ENCODE data around the gene PLCB4.

- TF ChIP-seq, protein P1, sequence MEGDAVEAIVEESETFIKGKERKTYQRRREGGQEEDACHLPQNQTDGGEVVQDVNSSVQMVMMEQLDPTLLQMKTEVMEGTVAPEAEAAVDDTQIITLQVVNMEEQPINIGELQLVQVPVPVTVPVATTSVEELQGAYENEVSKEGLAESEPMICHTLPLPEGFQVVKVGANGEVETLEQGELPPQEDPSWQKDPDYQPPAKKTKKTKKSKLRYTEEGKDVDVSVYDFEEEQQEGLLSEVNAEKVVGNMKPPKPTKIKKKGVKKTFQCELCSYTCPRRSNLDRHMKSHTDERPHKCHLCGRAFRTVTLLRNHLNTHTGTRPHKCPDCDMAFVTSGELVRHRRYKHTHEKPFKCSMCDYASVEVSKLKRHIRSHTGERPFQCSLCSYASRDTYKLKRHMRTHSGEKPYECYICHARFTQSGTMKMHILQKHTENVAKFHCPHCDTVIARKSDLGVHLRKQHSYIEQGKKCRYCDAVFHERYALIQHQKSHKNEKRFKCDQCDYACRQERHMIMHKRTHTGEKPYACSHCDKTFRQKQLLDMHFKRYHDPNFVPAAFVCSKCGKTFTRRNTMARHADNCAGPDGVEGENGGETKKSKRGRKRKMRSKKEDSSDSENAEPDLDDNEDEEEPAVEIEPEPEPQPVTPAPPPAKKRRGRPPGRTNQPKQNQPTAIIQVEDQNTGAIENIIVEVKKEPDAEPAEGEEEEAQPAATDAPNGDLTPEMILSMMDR (IDR thresholded peaks at IDR 0.05), result no peak
- no peak for TF ChIP-seq POLR2A (IDR thresholded peaks at IDR 0.05)
Observed at GRCh38 chr20:9225879-9226278, 157.0 kb downstream of the PLCB4 start.

Data from testis (tissue), 2 donors.